Stimulated activated CD4-positive, alpha-beta T cell treated with anti-CD3 and anti-CD28 coated beads, Interleukin-2, amount 100 ng/mL, for 24 hours (primary cell): ENCODE measurements around the gene SRD5A2.
"Not testable (repeated sequence)": the region's sequence is repeated elsewhere in the genome, so short reads cannot be mapped to it uniquely, and the experiment has no call there.

Source experiments
- DNase-seq, 2 donors: peaks; one replicate each; pipeline ENCODE4 v3.0.0-alpha.2; 2020

SRD5A2 gene

DNA sequence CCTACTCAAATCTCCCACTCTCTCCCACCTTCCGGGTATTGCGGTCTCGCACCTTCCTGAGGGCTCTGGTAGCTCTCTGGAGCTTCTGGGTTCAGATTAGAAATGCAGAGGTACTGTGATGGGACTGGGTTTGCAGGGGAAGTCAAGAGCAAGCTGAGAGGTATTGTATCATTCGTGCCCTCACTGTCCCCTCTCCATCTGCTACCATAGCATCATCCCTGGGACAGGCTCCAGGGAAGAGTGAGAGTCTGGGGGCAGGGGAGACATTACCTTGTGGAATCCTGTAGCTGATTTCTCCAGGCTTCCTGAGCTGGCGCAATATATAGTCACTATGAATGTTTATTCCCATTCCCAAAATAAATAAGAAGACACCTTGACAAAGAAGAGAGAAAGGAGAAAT is 49.6 kb downstream of the SRD5A2 start:
- no peak for DNase-seq

DNA sequence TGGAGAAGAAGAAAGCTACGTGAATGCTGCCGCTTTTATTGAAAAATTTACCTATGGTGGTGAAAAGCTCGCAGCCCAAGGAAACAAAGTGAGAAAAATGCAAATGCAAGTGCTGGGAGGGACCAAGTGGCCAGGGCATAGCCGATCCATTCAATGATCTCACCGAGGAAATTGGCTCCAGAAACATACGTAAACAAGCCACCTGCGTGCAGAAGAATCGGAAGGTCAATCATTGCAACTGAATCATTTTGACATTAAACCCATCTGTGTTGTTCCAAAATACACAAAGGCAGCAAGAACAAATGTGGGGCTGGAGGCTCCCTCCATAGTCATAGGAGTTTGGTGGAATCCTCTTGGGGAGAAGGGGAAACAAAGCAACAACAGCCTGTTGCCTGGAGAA is 51.5 kb downstream of the SRD5A2 start:
- DNase-seq, result no peak

DNA sequence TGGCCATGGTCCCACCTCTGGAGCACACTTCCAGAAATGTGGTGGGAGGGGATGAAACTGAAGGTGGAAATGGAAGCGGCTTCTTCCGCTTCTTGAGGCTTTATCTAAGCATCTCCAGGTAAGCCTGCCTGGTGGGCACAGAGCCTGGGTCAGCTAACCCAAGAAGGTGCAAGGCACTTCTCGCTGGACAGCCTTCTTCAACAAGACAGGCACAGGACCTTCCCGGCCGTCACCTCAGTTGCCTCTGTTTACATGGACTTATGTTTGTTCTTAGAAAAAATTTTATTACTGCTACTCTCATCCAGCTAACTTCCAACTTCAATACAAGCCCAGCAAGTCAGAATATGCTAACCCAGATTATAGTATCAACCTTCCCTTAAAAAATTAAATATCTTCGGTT is 51.9 kb downstream of the SRD5A2 start:
- no peak for DNase-seq

DNA sequence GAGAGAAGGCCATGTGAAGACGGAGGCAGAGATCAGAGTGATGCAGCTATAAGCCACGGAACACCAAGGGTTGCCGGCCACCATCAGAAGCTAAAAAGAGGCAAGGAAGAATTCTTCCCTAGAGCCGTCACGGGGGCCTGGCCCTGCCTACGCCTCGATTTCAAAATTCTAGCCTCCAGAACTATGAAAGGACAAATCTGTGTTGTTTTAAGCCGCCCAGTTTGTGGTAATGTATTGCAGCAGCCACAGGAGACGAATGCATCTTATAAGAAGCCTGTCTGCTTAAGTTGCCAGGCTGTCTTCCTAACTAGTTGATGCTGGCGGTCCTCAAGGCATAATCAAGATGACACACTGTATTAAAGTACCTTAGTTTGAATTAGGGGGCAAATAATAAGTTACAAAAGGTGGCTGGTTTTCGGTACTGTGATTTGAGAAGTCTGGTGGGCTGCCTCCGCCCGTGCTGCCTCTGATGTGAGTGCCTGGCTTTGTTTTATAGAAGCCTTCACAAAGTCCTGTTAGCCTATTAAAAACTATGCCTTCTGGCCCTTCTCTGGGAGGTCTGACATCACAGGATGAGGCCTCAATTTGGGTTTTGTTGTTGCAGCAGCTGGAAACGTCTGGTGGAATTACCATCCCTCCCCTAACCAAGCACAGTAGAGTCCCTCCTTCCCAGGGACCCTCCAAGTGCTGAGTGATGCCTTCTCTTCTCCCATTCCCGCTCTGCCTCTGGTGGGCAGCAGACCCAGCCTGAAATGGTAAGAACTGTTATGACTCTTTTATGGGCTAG is 53.6 kb downstream of the SRD5A2 start:
- DNase-seq, result no peak

DNA sequence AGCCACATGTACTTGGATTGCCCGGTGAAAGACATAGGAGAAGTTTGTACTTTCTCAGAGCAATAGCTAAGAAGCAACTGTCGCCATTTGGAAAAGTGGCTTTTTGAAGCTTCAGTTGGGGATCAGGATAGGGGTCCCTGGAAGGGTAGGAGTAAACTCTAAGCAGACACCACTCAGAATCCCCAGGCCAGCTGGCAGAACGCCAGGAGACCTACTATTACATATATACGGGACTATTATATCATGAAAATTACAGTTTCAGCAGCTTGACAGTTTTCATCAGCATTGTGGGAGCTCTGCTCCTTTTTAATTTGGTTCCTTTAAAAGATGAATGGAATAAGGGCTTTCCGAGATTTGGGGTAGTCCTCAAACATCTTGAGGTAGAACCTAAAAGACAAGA is 54.9 kb downstream of the SRD5A2 start:
- DNase-seq, result no peak

- DNase-seq, result no peak
Observed at GRCh38 chr2:31524592-31524991, 56.1 kb downstream of the SRD5A2 start.

GRCh38 chr2:31523871-31524492 is 56.8 kb downstream of the SRD5A2 start:
- DNase-seq, result peak; percentile 66 to 67

DNA sequence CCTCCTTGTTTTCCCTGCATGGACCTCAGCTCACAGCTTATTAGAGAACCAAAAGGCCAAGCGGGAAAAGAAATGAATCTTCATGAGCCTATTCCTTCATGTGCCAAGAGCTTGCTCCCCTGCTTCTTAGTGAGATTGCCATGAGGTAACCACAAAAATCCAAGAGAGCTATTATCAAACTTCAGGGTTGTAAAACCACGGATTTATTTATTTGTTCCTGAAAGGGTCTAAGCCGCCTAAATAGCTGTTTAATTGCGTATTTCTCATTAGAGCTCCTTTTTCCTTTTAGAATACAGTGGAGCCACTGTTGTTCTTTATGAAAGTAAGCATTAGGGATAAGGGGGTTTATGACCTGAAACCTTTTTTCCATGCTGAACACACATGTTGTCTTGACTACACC is 58.0 kb downstream of the SRD5A2 start:
- no peak for DNase-seq

- no peak for DNase-seq
Observed at GRCh38 chr2:31517442-31518203, 63.1 kb downstream of the SRD5A2 start.

DNA sequence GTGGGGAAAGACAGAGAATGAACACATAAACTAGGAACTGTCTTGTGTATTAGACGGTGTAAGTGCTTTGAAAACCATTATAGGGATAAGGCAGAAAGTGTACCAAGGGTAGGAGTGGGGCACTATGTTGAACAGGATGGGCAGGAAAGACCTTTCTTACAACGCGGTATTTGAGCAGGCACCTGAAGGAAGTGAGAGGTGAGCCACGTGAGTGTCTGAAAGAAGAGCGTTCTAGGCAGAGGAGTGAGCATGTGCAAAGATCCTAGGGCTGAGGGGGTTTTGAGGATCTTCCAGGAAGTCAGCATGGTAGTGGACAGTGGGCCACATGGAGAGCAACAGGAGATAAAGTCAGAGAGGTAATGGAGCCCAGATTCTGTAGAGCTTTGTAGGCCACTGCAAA is 65.2 kb downstream of the SRD5A2 start:
- DNase-seq, result no peak

DNA sequence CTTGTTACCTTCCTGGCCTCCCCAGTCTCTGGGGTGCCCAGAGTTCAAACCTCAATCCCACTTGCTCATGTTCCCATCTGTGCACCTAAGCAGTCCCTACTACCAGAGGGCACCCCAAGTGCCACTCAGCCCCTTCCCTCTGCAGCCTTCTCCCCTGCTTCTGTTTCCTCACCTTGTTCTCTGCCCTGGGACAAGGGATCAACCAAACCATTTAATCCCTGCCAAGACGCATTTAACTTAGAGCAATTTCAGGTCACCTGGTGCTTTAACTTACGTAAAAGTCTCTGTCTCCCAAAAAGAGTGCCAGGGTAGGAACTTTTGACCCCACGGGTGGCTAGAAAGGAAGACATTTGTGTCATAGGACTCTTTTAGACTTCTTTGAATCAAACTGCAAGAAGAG is 67.2 kb downstream of the SRD5A2 start:
- no peak for DNase-seq

DNA sequence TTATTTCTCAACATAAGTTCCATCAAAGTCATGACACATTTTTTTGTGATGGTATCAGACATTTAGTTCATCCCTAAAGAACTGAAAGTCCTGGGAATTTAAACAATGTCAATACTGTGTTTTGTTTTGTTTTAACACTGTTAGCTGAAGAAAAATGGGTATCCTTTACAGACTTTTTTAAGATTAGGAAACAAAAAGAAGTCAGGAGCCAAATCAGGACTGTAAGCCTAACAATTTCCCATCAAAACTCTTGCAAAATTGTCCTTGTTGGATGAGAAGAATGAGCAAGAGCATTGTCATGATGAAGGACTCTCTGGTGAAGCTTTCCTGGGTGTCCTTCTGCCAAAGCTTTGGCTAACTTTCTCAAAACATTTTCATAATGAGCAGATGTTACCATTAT is 69.4 kb downstream of the SRD5A2 start:
- no peak for DNase-seq

- DNase-seq, result no peak
Observed at GRCh38 chr2:31505111-31505510, 75.6 kb downstream of the SRD5A2 start.

DNA sequence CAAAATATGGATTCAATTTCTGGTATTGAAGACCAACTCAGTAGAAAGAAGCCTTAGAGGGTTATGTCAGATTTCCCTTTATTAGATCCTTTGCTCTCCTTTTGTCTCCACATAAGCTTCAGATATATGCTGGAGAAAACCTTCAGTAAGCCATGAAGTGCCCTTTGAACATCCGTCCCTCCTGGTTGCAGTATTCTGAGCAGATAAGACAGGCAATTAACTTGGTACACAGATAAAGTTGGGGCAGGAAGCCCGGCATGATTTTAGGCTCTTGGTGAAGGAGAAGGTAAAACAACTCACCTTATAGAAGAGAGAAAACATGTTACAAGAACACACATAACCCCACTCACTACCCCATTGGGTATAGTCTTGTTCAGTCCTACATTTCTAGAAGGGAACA is 76.4 kb downstream of the SRD5A2 start:
- DNase-seq, result no peak

DNA sequence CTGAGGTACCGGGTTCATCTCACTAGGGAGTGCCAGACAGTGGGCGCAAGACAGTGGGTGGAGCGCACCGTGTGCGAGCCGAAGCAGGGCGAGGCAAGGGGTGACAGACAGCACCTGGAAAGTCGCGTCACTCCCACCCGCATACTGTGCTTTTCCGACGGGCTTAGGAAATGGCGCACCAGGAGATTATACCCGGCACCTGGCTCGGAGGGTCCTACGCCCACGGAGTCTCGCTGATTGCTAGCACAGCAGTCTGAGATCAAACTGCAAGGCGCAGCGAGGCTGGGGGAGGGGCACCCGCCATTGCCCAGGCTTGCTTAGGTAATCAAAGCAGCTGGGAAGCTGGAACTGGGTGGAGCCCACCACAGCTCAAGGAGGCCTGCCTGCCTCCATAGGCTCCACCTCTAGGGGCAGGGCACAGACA is 84.3 kb downstream of the SRD5A2 start:
- not testable (repeated sequence) for DNase-seq

- not testable (repeated sequence) for DNase-seq
Observed at GRCh38 chr2:31489339-31489738, 91.4 kb downstream of the SRD5A2 start.

GRCh38 chr2:31483246-31483645 is 97.5 kb downstream of the SRD5A2 start:
- DNase-seq, result no peak

DNA sequence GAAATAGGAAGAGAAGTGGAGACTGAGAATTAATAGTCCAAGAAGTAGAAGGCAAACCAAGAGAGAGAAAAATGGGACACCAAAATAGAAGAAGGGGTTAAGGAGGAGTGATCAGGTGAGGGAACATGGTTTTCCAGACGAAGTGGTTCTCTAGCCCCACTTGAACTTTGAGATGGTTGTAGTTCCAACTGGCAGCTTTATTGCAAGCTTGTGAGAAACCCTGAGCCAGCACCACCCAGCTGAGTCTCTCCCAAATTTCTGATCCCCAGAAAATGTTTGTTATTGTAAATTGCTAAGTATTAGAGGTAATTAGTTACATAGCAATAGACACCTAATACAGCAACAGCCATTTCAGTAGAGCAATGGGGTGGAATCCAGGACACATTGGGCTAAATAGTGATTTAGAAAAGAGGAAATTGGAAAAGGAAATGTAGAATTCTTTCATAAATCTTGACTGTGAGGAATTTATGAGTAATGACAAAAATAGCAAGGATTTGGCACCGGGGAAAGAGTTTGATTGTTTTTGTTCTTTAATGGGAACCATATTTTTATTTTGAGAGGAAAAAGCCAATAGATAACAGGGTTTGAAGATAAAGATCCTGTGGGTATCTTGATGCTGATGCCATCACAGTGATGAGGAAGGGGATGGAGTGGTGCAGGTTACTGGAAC is 104.1 kb downstream of the SRD5A2 start:
- no peak for DNase-seq

DNA sequence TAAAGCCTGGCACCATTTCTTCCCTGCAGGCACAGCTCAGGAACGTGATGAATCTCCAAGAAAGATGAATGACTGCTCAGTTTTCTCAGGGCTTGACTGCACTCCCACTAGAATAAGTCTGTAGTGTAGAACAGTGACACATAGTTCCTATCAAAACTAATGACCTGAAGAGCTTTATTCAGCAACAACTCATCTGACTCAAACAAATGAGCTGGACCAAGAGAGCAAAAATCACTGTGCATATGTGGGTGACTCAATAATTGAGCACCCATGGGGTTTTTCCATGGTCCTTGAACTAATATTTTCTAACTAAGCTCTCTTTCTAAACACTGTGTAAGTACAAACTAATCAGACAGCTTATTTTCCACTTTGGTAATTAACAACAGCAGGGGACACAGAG is 105.0 kb downstream of the SRD5A2 start:
- DNase-seq, result no peak

DNA sequence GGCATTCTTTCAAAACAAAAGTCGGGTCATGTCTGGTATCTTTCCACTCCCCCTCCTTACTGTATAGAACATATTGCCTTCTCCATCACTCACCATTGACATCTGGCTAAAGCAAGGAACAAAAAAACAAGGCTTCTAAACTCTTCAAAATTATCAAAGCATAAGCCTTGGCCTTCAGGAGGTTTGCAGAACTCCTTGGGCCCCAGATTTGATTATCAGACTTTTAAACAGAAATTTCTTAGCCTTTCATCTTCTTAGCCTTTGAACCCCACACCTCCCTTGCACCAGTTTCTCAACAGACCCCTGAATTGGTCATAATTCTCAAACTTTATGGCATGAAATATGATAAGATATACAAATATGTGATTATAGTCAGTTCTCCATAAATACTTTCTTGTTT is 106.4 kb downstream of the SRD5A2 start:
- no peak for DNase-seq
